Measurements from ENCODE around the gene PTPN14.
A peak's percentile ranks its signal among the peaks of the same experiment; 100 is the strongest.

Gene PTPN14

GRCh38 chr1:214452152-214452784 lies 99.1 kb downstream of the PTPN14 start:
- DNase-seq (ENCODE audit: low read depth) = no peak

DNA sequence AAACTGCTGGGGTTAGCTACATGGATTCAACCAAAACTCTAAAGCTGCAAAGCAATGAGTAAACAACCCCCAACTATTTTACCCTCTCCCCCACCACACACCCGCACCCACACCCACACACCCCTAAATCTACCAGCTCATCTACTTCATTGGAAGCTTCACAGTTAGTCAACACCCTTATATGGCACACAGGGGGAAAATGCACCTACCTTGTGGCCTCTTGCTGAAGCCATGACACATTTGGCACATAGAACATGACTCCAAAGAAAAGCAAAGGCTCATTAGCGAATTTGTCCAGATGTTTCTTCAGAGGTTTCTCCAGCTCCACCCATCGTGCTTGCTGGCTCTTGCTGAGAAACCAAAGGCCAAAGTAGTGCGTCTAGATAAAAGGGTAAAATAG lies 99.8 kb downstream of the PTPN14 start:
- DNase-seq (ENCODE audit: low read depth) = no peak

GRCh38 chr1:214449371-214449770 lies 102.0 kb downstream of the PTPN14 start:
- no peak for DNase-seq (ENCODE audit: low read depth)

DNA sequence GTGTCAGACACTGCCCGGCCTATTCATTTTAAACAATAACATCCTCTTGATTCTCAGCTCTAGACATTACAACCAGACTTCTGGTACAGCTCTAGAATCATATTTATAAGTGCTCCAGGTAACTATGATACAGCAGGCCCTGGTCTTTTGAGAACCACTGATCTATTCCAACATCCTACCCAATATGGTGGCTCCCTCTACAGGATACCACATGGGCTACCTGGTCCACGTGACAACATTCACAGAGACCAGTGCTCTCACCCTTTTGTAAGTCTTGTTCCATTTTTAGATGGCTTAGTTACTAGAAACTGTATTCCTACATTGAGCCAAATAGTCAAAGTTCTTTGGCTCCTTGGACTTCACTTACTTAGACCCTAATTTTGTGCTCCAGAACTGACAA lies 102.9 kb downstream of the PTPN14 start:
- no peak for DNase-seq (ENCODE audit: low read depth)

GRCh38 chr1:214447557-214447871 lies 103.9 kb downstream of the PTPN14 start:
- no peak for DNase-seq (ENCODE audit: low read depth)

- DNase-seq (ENCODE audit: low read depth) = peak; percentile 76
These were observed 104.4 kb downstream of the PTPN14 start for GRCh38 chr1:214446772-214447556.

- DNase-seq (ENCODE audit: low read depth) = peak; percentile 73
These were observed 105.4 kb downstream of the PTPN14 start for GRCh38 chr1:214445831-214446614.

DNA sequence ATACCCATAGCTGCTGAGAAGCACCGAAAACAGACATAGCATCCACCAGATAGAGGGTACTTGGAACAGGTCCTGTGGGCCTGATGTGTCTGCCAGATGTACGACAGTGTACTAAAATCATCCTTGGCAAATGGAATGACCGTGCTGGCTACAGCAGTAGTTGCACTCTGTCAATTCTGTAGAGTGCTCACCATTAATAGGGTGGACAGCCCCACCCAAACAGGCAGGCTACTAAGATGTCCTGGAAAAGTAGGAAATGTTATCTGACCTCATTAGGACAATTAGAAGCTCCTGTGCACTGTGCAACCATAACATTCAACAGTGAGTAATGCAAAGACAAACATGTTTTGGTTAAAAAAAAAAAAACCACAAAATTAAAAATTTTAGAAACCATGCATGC lies 106.2 kb downstream of the PTPN14 start:
- no peak for DNase-seq (ENCODE audit: low read depth)

DNA sequence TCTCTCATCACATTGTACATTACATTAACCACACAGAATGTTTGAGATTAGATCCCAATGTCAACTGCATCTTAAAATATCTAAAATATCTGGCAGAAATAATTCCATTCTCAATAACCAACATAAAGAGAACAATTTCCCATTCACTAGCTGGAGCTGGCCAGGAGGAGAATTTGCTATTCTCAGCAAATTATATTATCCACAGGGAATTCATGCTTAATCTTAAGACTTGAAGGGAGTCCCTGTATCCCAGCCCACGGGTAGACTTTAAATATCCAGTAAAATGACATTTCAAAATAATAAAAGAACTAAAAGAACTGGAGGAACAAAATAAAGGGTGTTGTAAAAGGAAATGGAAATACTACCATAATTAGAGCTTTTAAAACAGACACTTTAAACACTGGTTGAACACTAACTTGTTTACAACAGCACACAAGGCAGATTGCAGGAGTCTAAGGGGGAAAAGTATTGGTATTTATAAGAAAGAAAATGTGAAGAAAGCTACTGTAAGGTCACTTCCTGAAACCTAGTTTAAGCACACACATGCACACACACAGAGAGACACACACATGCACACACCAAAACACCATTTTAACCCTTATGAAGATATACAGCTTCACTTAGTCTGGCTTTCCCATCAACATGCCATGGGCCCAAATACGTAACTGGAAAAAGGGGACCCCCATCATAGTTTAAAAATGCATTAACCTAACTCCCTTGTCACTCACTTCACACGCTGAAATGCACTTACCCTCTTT lies 107.0 kb downstream of the PTPN14 start:
- DNase-seq (ENCODE audit: low read depth) = no peak

DNA sequence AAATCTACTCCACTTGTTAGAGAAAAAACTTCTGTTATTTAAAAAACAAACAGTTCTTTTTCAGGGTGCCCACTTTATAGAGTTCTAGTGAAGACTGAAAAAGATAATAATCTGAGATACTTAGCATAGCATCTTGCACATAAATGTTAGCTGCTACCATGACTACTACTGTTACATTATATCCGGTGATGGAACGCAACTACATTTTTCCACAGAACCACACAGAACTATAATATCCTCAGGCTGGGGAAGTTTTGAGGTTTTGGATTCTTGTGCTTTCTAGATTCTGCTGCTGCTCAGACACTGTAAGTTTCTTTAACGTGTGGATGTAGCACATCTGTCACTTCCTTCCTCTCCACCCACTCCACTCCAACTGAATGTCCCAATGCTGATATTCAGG lies 110.3 kb downstream of the PTPN14 start:
- peak; percentile 68 for DNase-seq (ENCODE audit: low read depth)

- DNase-seq (ENCODE audit: low read depth) = no peak
These were observed 111.0 kb downstream of the PTPN14 start for GRCh38 chr1:214440219-214440965.

GRCh38 chr1:214439352-214440119 lies 111.9 kb downstream of the PTPN14 start:
- no peak for DNase-seq (ENCODE audit: low read depth)

DNA sequence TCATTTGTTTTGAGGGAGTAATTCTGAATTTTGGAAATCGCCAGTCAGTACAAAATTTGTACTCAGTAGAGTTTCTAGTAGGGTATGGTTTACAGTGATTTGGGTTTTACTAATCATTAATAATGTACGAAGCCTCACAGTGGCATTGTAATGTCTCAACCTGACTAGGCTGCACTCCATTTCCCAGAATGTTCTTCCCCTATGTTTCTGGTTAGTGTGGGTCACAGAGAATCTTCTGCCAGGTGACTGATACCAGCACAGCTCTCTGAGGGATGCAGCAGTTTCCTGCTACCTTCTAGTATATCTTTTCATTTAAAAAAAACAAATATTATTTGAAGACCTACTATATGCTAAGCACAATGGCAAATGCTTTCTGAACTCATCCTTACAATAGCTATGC lies 112.9 kb downstream of the PTPN14 start:
- DNase-seq (ENCODE audit: low read depth) = no peak

DNA sequence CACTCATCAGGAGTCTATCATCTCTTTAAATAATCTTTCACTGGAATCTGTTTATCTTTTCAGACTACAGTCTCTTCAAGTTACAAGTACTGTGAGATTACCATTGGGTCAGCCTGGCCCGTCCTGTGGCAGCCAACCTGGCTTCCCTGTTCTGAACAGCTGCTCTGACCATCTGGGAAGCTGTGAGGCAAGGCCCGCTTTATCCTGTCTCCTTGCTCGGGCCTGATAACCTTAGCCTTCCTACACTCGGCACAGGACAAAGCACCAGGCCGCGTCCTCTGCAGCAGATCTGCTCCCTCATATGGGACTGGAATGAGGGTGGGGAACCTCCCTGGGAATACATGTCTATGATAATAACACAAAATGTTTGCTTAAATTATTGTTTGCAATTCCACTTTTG lies 113.3 kb downstream of the PTPN14 start:
- no peak for DNase-seq (ENCODE audit: low read depth)

- no peak for DNase-seq (ENCODE audit: low read depth)
These were observed 115.5 kb downstream of the PTPN14 start for GRCh38 chr1:214435867-214436266.

DNA sequence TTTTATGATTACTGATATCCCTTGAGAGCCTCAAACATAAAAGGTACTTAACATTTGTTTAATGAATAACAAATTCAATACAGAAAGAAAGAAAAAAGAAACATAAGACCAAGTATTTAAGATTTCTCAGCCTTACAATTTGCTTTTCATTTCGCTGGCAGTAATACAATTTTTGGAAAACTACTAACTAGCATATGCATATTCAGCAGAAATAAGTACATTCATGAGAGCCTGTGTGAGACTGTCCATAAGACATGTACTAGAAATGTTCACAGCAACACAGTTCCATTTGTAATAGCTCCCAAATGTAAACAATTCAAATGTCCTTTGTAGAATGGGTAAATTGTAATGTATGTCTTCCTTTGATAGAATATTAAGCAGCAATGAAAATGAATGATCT lies 119.2 kb downstream of the PTPN14 start:
- DNase-seq (ENCODE audit: low read depth) = no peak

DNA sequence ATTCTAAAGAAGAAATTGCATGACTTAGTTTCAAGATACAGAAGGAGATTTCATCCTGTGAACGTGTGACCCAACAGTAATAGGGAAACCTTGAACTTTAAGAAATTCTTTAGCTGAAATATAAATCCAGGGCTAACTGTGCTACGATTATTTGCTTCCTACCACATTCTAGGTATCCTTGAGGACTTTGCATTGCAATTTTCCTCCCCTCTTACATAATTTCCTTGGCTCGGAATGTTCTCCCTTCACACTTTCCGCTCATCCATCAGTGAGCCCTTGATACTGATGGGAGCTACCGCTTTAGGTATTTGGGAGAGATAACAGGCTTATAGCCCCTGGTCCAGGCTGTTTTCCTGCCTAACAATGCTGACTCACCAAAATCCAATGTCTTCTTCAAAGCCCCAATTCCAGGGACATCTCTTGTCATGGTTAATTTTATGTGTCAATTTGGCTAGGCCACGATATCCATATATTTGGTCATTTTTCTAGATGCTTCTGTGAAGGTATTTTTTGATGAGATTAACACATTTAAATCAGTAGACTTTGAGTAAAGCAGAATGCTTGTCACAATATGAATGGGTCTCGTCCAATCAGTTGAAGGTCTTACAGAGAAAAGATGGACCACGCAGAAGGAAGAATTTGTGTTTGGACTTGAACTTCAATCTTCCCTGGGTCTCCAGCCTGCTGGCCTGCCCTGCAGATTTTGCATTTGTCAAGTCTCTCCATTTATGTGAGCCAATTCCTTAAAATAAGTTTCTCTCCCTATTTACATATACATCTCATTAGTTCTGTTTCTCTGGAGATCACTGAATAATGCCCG lies 121.2 kb downstream of the PTPN14 start:
- no peak for DNase-seq (ENCODE audit: low read depth)

DNA sequence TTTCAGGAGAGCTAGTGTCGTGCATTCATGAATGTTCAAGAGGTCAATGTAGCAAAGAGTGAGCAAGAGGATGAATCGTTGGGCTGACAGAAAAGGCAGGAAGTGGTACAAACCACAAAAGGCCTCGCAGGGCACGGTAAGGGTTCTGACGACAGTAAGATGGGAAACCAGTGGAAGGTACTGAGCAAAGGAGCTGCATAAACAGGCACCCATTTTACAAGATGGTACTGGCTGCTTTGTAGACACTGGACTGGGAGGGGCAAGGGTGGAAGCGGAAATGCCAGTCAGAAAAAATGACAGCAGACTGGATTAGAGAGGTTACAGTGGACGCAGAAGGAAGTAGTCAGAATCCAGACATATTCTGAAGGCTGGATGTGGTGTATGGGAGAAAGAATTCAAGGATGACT lies 123.5 kb downstream of the PTPN14 start:
- peak; percentile 93 for DNase-seq (ENCODE audit: low read depth)

DNA sequence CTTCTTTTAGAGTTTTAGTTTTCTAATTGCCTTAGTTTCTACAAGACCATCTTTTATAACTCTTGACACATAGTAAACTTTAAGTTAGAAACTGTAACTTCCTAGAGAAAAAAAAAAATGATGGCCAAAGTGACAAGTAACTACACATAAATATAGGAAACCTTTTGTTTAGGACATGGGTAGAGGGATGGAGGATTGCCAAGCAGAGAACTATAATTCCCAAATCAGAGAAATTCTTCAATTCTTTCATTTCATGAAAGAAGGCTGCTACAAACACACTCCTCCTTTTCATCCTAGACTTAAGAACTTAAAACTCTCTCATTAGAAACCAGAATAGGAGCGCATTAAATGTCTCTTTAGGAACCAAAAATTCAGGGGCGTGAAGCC lies 125.0 kb downstream of the PTPN14 start:
- DNase-seq (ENCODE audit: low read depth) = no peak
